Colonic mucosa (tissue), 4 donors: ENCODE data around the gene SORCS3. TPM values are rescaled to one million over a fixed set of nuclear protein-coding genes. Genes with fewer than 3 reads are reported as not detected.

Experiments used
- DNase-seq: peaks from one replicate; pipeline ENCODE4 v3.0.0-alpha.2; 2020
- H3K27ac ChIP-seq: fragments of 200-600 bp; one replicate; pipeline ENCODE4 v1.8.0; 2021
- H3K27me3 ChIP-seq: fragments of 200-600 bp; one replicate; pipeline ENCODE4 v1.8.0; 2021
- H3K36me3 ChIP-seq: fragments of 200-600 bp; one replicate; pipeline ENCODE4 v1.8.0; 2021
- H3K4me1 ChIP-seq: fragments of 200-600 bp; one replicate; pipeline ENCODE4 v1.8.0; 2021; ENCODE audit warnings: mild to moderate bottlenecking
- H3K4me3 ChIP-seq: fragments of 200-600 bp; one replicate; pipeline ENCODE4 v1.8.0; 2021
- H3K9ac ChIP-seq, 2 donors: one replicate each; pipeline ENCODE4 v1.7.0; 2013; ENCODE audit warnings: control low read depth in 2 of 2, low read depth in 2 of 2, low read length in 2 of 2
- H3K9me3 ChIP-seq: fragments of 200-600 bp; one replicate; pipeline ENCODE4 v1.8.0; 2021
- CTCF ChIP-seq: fragments of 200-600 bp; IDR thresholded peaks from one replicate; pipeline ENCODE4 v1.8.0; 2022; ENCODE audit warnings: antibody characterized with exemption, mild to moderate bottlenecking
- intact Hi-C: fragments of 100-400 bp; cut with DNase I; formaldehyde crosslinking; loops from one replicate; pipeline ENCODE4 v1.14.1; 2022
- total RNA-seq, 2 donors: library from RNA; stranded (reverse); fragmentation: NEBNext Ultra II Directional in 1 of 2; extraction: Animal tissue kit (Norgen Biotek cat#: 25700) in 1 of 2; gene quantifications; one replicate each; pipeline ENCODE4 v1.2.1, GENCODE V29; 2021
- donor health status: healthy.
- donor health status: DM: no; HTN: no; CAD: no.
- donor health status: DM: no; HTN: no; CAD: no.

The SORCS3 gene
- total RNA-seq, 2 donors from 2014 or later = 0.08 TPM; not detected in 1

DNA sequence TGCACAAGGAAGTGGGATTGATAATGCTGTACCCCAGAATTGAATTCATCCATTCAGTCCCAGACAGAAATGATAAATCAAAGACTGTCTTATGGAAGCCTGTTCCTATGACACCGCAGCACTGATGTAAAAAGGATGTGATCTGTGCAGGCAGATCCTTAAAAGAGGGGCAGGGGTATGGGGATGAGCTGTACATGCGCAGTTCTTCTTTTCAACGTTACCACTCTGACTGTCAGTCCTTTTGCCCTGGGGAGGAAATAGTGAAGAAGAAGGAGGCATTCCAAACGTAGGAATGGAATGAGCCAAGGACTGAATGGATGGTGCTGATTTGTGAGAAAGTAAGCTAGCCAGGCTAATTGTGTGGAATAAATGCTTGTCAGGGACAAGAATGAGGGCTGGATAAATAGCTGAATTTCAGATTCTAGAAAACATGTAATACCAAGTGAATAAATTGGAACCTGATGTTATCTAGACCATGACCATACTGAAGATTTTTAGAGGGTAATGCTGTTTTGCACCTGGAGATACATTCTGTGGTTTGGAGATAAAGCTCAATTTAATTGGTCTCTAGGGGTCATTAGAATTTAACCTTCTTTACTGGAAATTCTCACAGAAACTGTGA, 509.3 kb downstream of the SORCS3 start:
- Histone ChIP-seq H3K9me3 (no peaks in the 10 kb centered on the region), H3K9ac (no peak overlapping the region), H3K4me3 (no peak overlapping the region), H3K27ac (no peak overlapping the region), H3K27me3 (no peaks in the 10 kb centered on the region), H3K4me1 (no peaks in the 10 kb centered on the region), H3K36me3 (no peaks in the 10 kb centered on the region)
- no peak for TF ChIP-seq CTCF
- DNase-seq = no peak
- intact Hi-C loops = no loop called here

DNA sequence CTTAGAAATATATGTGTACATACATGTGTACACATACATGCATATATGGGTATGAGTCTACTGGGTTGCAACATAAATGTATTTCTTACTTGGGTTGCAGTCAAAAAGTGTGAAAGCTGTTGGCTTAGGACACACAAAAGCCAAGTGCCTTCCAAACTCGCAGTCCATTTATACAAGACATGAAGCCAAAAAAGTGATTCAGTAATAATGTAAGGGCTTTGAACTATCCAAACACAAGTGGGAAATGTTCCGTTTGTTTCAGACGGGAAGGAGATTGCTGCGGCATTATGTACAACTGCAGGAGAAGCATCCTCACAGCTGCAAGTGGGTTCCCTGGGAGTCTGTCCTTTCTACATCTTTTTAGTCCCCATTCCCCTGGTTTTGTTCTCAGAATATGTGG, 513.6 kb downstream of the SORCS3 start:
- H3K4me3 ChIP-seq = no peak overlapping the region
- H3K4me1 ChIP-seq = no peaks in the 10 kb centered on the region
- no peak overlapping the region for H3K27ac ChIP-seq
- intact Hi-C loops = no loop called here
- no peak for TF ChIP-seq CTCF
- no peaks in the 10 kb centered on the region for H3K36me3 ChIP-seq
- DNase-seq = no peak
- no peaks in the 10 kb centered on the region for H3K9me3 ChIP-seq
- no peak overlapping the region for H3K9ac ChIP-seq
- no peaks in the 10 kb centered on the region for H3K27me3 ChIP-seq

- intact Hi-C loops = no loop called here
- H3K4me1 ChIP-seq = no peaks in the 10 kb centered on the region
- H3K9ac ChIP-seq = no peak overlapping the region
- TF ChIP-seq CTCF = no peak
- H3K4me3 ChIP-seq = no peak overlapping the region
- no peak for DNase-seq
- H3K27me3 ChIP-seq = no peaks in the 10 kb centered on the region
- H3K27ac ChIP-seq = no peak overlapping the region
- H3K36me3 ChIP-seq = no peaks in the 10 kb centered on the region
- H3K9me3 ChIP-seq = no peaks in the 10 kb centered on the region
Observed at GRCh38 chr10:105159268-105159667, 518.2 kb downstream of the SORCS3 start.

- Histone ChIP-seq H3K4me1 (no peaks in the 10 kb centered on the region), H3K9me3 (no peaks in the 10 kb centered on the region), H3K27ac (no peak overlapping the region), H3K27me3 (no peaks in the 10 kb centered on the region), H3K36me3 (no peaks in the 10 kb centered on the region), H3K4me3 (no peak overlapping the region), H3K9ac (no peak overlapping the region)
- DNase-seq = no peak
- no peak for TF ChIP-seq CTCF
- intact Hi-C loops = no loop called here
Observed at GRCh38 chr10:105161149-105161548, 520.1 kb downstream of the SORCS3 start.

GRCh38 chr10:105161767-105162166, 520.7 kb downstream of the SORCS3 start:
- TF ChIP-seq CTCF = no peak
- Histone ChIP-seq H3K9ac (no peak overlapping the region), H3K27me3 (no peaks in the 10 kb centered on the region), H3K4me1 (no peaks in the 10 kb centered on the region), H3K9me3 (no peaks in the 10 kb centered on the region), H3K36me3 (no peaks in the 10 kb centered on the region), H3K27ac (no peak overlapping the region), H3K4me3 (no peak overlapping the region)
- intact Hi-C loops = no loop called here
- no peak for DNase-seq
